OCI-LY1 (cell line): ENCODE results near the gene BEND2.

Experiments
- H2AFZ ChIP-seq: fragments of 200-600 bp; sonication (generic), shearing (Covaris generic); 2 replicates; pipeline ENCODE4 v1.6.0; 2014; ENCODE audit warnings: antibody characterized with exemption, mild to moderate bottlenecking, low read length
- H3F3A ChIP-seq: fragments of 200-600 bp; sonication (generic), shearing (Covaris generic); 2 replicates; pipeline ENCODE4 v1.6.0; 2014; ENCODE audit warnings: mild to moderate bottlenecking, antibody characterized with exemption, low read length, moderate library complexity; ENCODE audit not compliant: insufficient read depth
- H3K27ac ChIP-seq: fragments of 200-600 bp; sonication (generic); 2 replicates; pipeline ENCODE4 v1.5.1; 2014; ENCODE audit warnings: low read length, mixed run types, mild to moderate bottlenecking, low read depth; ENCODE audit not compliant: poor library complexity, severe bottlenecking
- H3K27me3 ChIP-seq: fragments of 200-600 bp; sonication (generic); 2 replicates; pipeline ENCODE4 v1.6.0; 2014; ENCODE audit warnings: antibody characterized with exemption, mild to moderate bottlenecking, low read length, moderate library complexity; ENCODE audit not compliant: insufficient read depth
- H3K36me3 ChIP-seq: fragments of 200-600 bp; sonication (generic); 2 replicates; pipeline ENCODE4 v1.6.1; 2014; ENCODE audit warnings: mild to moderate bottlenecking, antibody characterized with exemption, low read length, moderate library complexity, mixed read lengths; ENCODE audit not compliant: insufficient read depth
- H3K4me1 ChIP-seq: fragments of 200-600 bp; sonication (generic); 2 replicates; pipeline ENCODE4 v1.5.1; 2014; ENCODE audit warnings: mild to moderate bottlenecking, low read length, moderate library complexity; ENCODE audit not compliant: insufficient read depth, severe bottlenecking
- H3K4me2 ChIP-seq: fragments of 200-600 bp; sonication (generic), shearing (Covaris generic); 2 replicates; pipeline ENCODE4 v1.6.1; 2014; ENCODE audit warnings: low read length
- H3K4me3 ChIP-seq: fragments of 200-600 bp; sonication (generic); 2 replicates; pipeline ENCODE4 v1.5.1; 2014; ENCODE audit warnings: low read length, low read depth, mild to moderate bottlenecking, mixed read lengths; ENCODE audit not compliant: poor library complexity, severe bottlenecking
- H3K79me2 ChIP-seq: fragments of 200-600 bp; shearing (Covaris generic); 2 replicates; pipeline ENCODE4 v1.6.1; 2016; ENCODE audit warnings: mixed run types, low read length, mixed read lengths; ENCODE audit not compliant: insufficient read depth
- H3K9ac ChIP-seq: fragments of 200-600 bp; sonication (generic), shearing (Covaris generic); 2 replicates; pipeline ENCODE4 v1.6.1; 2014; ENCODE audit warnings: mild to moderate bottlenecking, low read length, mixed read lengths
- H3K9me2 ChIP-seq: fragments of 200-600 bp; sonication (generic), shearing (Covaris generic); 2 replicates; pipeline ENCODE4 v1.6.1; 2014; ENCODE audit warnings: low read depth, mild to moderate bottlenecking, low read length, mixed read lengths
- H3K9me3 ChIP-seq: fragments of 200-600 bp; shearing (Covaris generic); 2 replicates; pipeline ENCODE4 v1.6.1; 2014; ENCODE audit warnings: low read length, mixed read lengths
- H4K20me1 ChIP-seq: fragments of 200-600 bp; sonication (generic), shearing (Covaris generic); 2 replicates; pipeline ENCODE4 v1.6.0; 2016; ENCODE audit warnings: mild to moderate bottlenecking, low read length; ENCODE audit not compliant: insufficient read depth
- CTCF ChIP-seq: fragments of 200-600 bp; sonication (generic), shearing (Covaris generic); IDR thresholded peaks from 2 replicates; pipeline ENCODE4 v1.5.1; 2017; ENCODE audit warnings: mild to moderate bottlenecking, antibody characterized with exemption, low read length, moderate library complexity, mixed read lengths
- EZH2 ChIP-seq: fragments of 200-600 bp; sonication (generic), shearing (Covaris generic); IDR thresholded peaks from 2 replicates; pipeline ENCODE4 v1.8.0; 2017; ENCODE audit warnings: borderline replicate concordance, mixed run types, mild to moderate bottlenecking, antibody characterized with exemption, low read length, moderate library complexity, mixed read lengths

The BEND2 gene

DNA sequence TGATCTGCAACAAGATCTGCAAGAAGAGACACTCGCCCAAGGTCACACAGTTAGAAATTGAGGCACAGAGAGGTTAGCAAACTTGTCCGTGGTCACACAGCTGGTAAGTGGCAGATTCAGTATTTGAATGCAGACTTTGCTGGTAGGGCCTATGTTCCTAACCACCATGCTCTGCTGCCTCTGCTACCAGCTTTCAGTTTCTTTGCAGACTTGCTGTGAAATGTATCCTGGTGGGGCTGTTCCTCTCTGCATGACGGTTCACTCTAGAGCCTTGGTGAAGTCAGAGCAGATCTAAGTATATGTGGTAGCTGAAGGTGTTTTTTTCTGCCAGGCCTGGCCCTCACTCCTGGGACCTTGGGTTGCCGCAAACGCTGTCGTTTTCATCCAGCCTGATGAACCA is 87.1 kb downstream of the BEND2 start:
- Histone ChIP-seq H3K9ac (no peak overlapping the region), H3K36me3 (no peaks in the 10 kb centered on the region), H2AFZ (no peak overlapping the region), H3K27ac (no peak overlapping the region), H3K9me2 (no peaks in the 10 kb centered on the region), H3K4me2 (no peak overlapping the region), H3K79me2 (no peaks in the 10 kb centered on the region), H4K20me1 (no peaks in the 10 kb centered on the region), H3K9me3 (no peaks in the 10 kb centered on the region), H3K4me1 (no peaks in the 10 kb centered on the region), H3F3A (no peaks in the 10 kb centered on the region), H3K4me3 (no peak overlapping the region), H3K27me3 (no peaks in the 10 kb centered on the region)
- TF ChIP-seq CTCF, result no peak

- Histone ChIP-seq H3K4me2 (no peak overlapping the region), H3K9me3 (no peaks in the 10 kb centered on the region), H3K4me1 (no peaks in the 10 kb centered on the region), H3F3A (no peaks in the 10 kb centered on the region), H2AFZ (no peak overlapping the region), H3K27me3 (no peaks in the 10 kb centered on the region), H3K9me2 (no peaks in the 10 kb centered on the region), H4K20me1 (no peaks in the 10 kb centered on the region), H3K9ac (no peak overlapping the region), H3K27ac (no peak overlapping the region), H3K36me3 (no peaks in the 10 kb centered on the region), H3K4me3 (no peak overlapping the region), H3K79me2 (no peaks in the 10 kb centered on the region)
- TF ChIP-seq EZH2 (no peak), CTCF (no peak)
Measured at GRCh38 chrX:18129690-18130089, 91.0 kb downstream of the BEND2 start.

DNA sequence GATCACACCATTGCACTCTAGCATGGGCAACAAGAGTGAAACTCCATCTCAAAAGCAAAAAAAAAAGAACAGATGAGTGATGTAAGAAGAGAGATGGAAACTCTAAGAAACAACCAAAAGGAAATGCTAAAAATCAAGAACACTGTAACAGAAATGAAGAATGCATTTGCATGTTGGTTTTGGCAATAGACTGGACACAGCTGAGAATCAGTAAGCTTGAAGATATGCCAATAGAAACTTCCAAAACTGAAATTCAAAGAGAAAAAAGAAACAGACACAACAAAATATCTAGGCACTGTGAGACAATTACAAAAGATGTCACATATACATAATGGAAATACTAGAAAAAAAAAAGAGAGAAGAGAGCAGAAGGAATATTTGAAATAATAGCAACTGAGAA is 93.7 kb downstream of the BEND2 start:
- no peak overlapping the region for H2AFZ ChIP-seq
- H3K79me2 ChIP-seq, result no peaks in the 10 kb centered on the region
- no peaks in the 10 kb centered on the region for H3K9me3 ChIP-seq
- H3K9me2 ChIP-seq, result no peaks in the 10 kb centered on the region
- no peak for TF ChIP-seq EZH2
- TF ChIP-seq CTCF, result no peak
- H3K4me1 ChIP-seq, result no peaks in the 10 kb centered on the region
- no peaks in the 10 kb centered on the region for H3F3A ChIP-seq
- no peak overlapping the region for H3K9ac ChIP-seq
- H3K36me3 ChIP-seq, result no peaks in the 10 kb centered on the region
- H3K4me2 ChIP-seq, result no peak overlapping the region
- H4K20me1 ChIP-seq, result no peaks in the 10 kb centered on the region
- no peak overlapping the region for H3K27ac ChIP-seq
- H3K4me3 ChIP-seq, result no peak overlapping the region
- H3K27me3 ChIP-seq, result no peaks in the 10 kb centered on the region
